HepG2 (cell line): ENCODE data around the gene CAPN15. TPM values are rescaled to one million over a fixed set of nuclear protein-coding genes. Genes with fewer than 3 reads are reported as not detected.

Experiments used
- CERS6 ChIP-seq: sonication (generic); formaldehyde crosslinking; IDR thresholded peaks from 2 replicates; pipeline ENCODE4 v1.5.0; 2020; ENCODE audit warnings: missing genetic modification reagents
- DPF2 ChIP-seq: sonication (generic); formaldehyde crosslinking; IDR thresholded peaks from 2 replicates; pipeline ENCODE4 v1.4.0; 2020; ENCODE audit warnings: mild to moderate bottlenecking, low read depth, missing genetic modification reagents, borderline replicate concordance
- ERF ChIP-seq: IDR thresholded peaks from 2 replicates; pipeline ENCODE4 v1.6.1; 2018; ENCODE audit warnings: missing biosample characterization, missing genetic modification reagents
- MIER2 ChIP-seq: IDR thresholded peaks from 2 replicates; pipeline ENCODE4 v1.6.1; 2016; ENCODE audit warnings: missing biosample characterization, missing genetic modification reagents
- MTA3 ChIP-seq: sonication (generic); formaldehyde crosslinking; IDR thresholded peaks from 2 replicates; pipeline ENCODE4 v1.4.0; 2020; ENCODE audit warnings: missing genetic modification reagents
- NFYC ChIP-seq: IDR thresholded peaks from 2 replicates; pipeline ENCODE4 v1.6.1; 2016; ENCODE audit warnings: missing genetic modification reagents, missing compliant biosample characterization
- PRMT3 ChIP-seq: sonication (generic); formaldehyde crosslinking; IDR thresholded peaks from 2 replicates; pipeline ENCODE4 v1.8.1; 2022; ENCODE audit warnings: low read depth, mild to moderate bottlenecking, moderate library complexity, missing genetic modification reagents, borderline replicate concordance
- RARG ChIP-seq: sonication (generic); formaldehyde crosslinking; IDR thresholded peaks from 2 replicates; pipeline ENCODE4 v1.4.0; 2020; ENCODE audit warnings: low read depth, mild to moderate bottlenecking, missing genetic modification reagents
- SOX13 ChIP-seq, 3 experiments: fragments of 450-650 bp in 1 of 3; sonication (generic) in 1 of 3; formaldehyde crosslinking in 1 of 3; IDR thresholded peaks in 2 of 3; conservative IDR thresholded peaks in 1 of 3; 2 replicates each; pipeline versions ENCODE4 v1.5.0 to v1.6.1; 2016 to 2020; ENCODE audit warnings: antibody characterized with exemption in 1 of 3, mild to moderate bottlenecking in 1 of 3, missing compliant biosample characterization in 1 of 3, missing genetic modification reagents in 1 of 3, moderate library complexity in 1 of 3
- UBTF ChIP-seq: sonication (generic); formaldehyde crosslinking; IDR thresholded peaks from 2 replicates; pipeline ENCODE4 v1.4.0; 2020; ENCODE audit warnings: mild to moderate bottlenecking, missing genetic modification reagents
- XBP1 ChIP-seq: sonication (generic); formaldehyde crosslinking; IDR thresholded peaks from 2 replicates; pipeline ENCODE4 v1.5.0; 2020; ENCODE audit warnings: missing genetic modification reagents
- ZBTB10 ChIP-seq: sonication (generic); formaldehyde crosslinking; IDR thresholded peaks from 2 replicates; pipeline ENCODE4 v1.4.0; 2020; ENCODE audit warnings: missing genetic modification reagents, borderline replicate concordance
- ZBTB26 ChIP-seq: IDR thresholded peaks from 2 replicates; pipeline ENCODE4 v1.6.1; 2016; ENCODE audit warnings: missing compliant biosample characterization, missing genetic modification reagents, borderline replicate concordance
- ZGPAT ChIP-seq: IDR thresholded peaks from 2 replicates; pipeline ENCODE4 v1.6.1; 2016; ENCODE audit warnings: mild to moderate bottlenecking
- ZIK1 ChIP-seq: sonication (generic); formaldehyde crosslinking; IDR thresholded peaks from 2 replicates; pipeline ENCODE4 v1.5.0; 2020; ENCODE audit warnings: mild to moderate bottlenecking, low read depth, missing genetic modification reagents, borderline replicate concordance
- ZNF101 ChIP-seq: sonication (generic); formaldehyde crosslinking; IDR thresholded peaks from 2 replicates; pipeline ENCODE4 v1.4.0; 2020; ENCODE audit warnings: mild to moderate bottlenecking, low read depth, missing genetic modification reagents, borderline replicate concordance
- ZNF205 ChIP-seq: IDR thresholded peaks from 2 replicates; pipeline ENCODE4 v1.6.1; 2018; ENCODE audit warnings: missing biosample characterization, missing genetic modification reagents
- ZNF510 ChIP-seq: sonication (generic); formaldehyde crosslinking; IDR thresholded peaks from 2 replicates; pipeline ENCODE4 v1.4.0; 2020; ENCODE audit warnings: low read depth, mild to moderate bottlenecking, missing genetic modification reagents
- ZNF652 ChIP-seq: IDR thresholded peaks from 2 replicates; pipeline ENCODE4 v1.6.1; 2016; ENCODE audit warnings: low read depth, borderline replicate concordance
- ZNF775 ChIP-seq: sonication (generic); formaldehyde crosslinking; IDR thresholded peaks from 2 replicates; pipeline ENCODE4 v1.4.0; 2020; ENCODE audit warnings: missing genetic modification reagents, mild to moderate bottlenecking, moderate library complexity, borderline replicate concordance
- polyA plus RNA-seq, 8 experiments: library from polyadenylated mRNA; depleted of rRNA in 3 of 8; stranded (reverse) in 7 of 8; unstranded in 1 of 8; fragments of >200 nt; fragmentation: Illumina TruSeq in 4 of 8; extraction: Trizol in 4 of 8; gene quantifications; 2 replicates each; pipeline versions ENCODE4 v1.2.1 to v1.2.3, GENCODE V29; 2011 to 2016; ENCODE audit warnings: low read depth in 4 of 8, missing spikeins in 1 of 8, mixed read lengths in 1 of 8; ENCODE audit not compliant: insufficient read depth in 1 of 8
- total RNA-seq, 5 experiments: library from RNA; depleted of rRNA; stranded (reverse); fragments of >200 nt; fragmentation: Illumina TruSeq; extraction: Trizol; gene quantifications; 2 replicates each; pipeline ENCODE4 v1.2.3, GENCODE V29; 2016; ENCODE audit warnings: low read depth in 1 of 5

CAPN15 gene
- total and polyA plus RNA-seq, 2 of the 13 experiments (the other 11 are each of a cell fraction or from before 2014, with no cell fraction given), result 14.9 to 24.5 TPM

- no peak for TF ChIP-seq ZBTB26 (CRISPR knock-in tag)
- TF ChIP-seq MTA3 (CRISPR knock-in tag), result no peak
- peak; percentile 54; the same call in 1 of the 2 replicates for TF ChIP-seq ERF (CRISPR knock-in tag)
- TF ChIP-seq SOX13 (IDR thresholded peaks at IDR 0.05), result no peak
- TF ChIP-seq SOX13 (CRISPR knock-in tag; conservative IDR thresholded peaks at IDR 0.05 in 1 of 2, IDR thresholded peaks at IDR 0.05 in 1 of 2), result no peak
- no peak for TF ChIP-seq ZNF510 (CRISPR knock-in tag)
- no peak for TF ChIP-seq NFYC (CRISPR knock-in tag)
- peak; percentile 63; the same call in 1 of the 2 replicates for TF ChIP-seq ZGPAT (CRISPR knock-in tag)
- TF ChIP-seq DPF2 (CRISPR knock-in tag), result no peak
- peak; percentile 40 for TF ChIP-seq UBTF (CRISPR knock-in tag)
- TF ChIP-seq ZNF205 (CRISPR knock-in tag), result peak; percentile 37; the same call in 1 of the 2 replicates
- TF ChIP-seq ZNF101 (CRISPR knock-in tag), result no peak
- TF ChIP-seq ZNF775 (CRISPR knock-in tag), result no peak
- TF ChIP-seq ZNF652 (CRISPR knock-in tag), result no peak
- TF ChIP-seq RARG (CRISPR knock-in tag), result no peak
- TF ChIP-seq XBP1 (CRISPR knock-in tag), result no peak
- TF ChIP-seq MIER2 (CRISPR knock-in tag), result no peak
- TF ChIP-seq CERS6 (CRISPR knock-in tag), result no peak
- TF ChIP-seq ZIK1 (CRISPR knock-in tag), result no peak
- no peak for TF ChIP-seq ZBTB10 (CRISPR knock-in tag)
- no peak for TF ChIP-seq PRMT3 (CRISPR knock-in tag)
Measured at GRCh38 chr16:592518-593306, 65.2 kb downstream of the CAPN15 start (continued).
